Measurements from ENCODE around the gene PIK3CG.
"Not testable (repeated sequence)": the region's sequence is repeated elsewhere in the genome, so short reads cannot be mapped to it uniquely, and the experiment has no call there.

PIK3CG gene

DNA sequence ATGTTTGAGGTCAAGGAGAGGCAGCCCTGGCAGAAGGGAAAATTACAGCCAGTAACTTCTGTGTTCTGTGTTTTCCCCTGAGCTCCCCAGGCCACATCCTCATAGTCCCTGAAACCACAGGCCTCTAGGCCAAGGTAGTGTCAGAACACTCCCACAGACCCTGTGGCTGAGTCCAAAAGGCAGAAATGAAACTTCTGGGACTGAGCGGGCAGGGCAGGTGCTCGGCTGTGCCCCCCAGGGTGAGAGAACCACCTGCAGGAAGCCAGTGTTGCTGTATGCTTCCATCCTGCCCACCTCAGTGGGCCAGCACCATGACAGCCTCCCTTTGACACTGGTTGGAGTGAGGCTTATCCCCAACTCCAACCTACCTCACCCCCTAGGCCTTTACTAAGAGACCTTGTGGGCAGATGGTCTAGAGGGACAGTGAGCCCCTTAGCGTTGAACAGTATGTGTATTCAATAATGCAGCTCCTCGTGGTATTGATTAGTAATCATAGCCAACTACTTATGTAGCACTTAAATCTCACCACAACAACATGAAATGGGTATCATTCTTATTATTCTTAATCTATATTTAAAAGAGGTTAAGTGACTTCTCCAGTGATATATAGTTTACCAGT is 30.3 kb downstream of the PIK3CG start:
- peaks cover 3% of the 10 kb centered on the region for H3K27me3 Mint-ChIP-seq (ENCODE audit: low read depth)
- H3K4me1 Mint-ChIP-seq, result peaks cover 6% of the 10 kb centered on the region
- no peaks in the 10 kb centered on the region for H3K36me3 Mint-ChIP-seq (ENCODE audit: low read depth)
- TF ChIP-seq, protein P1, sequence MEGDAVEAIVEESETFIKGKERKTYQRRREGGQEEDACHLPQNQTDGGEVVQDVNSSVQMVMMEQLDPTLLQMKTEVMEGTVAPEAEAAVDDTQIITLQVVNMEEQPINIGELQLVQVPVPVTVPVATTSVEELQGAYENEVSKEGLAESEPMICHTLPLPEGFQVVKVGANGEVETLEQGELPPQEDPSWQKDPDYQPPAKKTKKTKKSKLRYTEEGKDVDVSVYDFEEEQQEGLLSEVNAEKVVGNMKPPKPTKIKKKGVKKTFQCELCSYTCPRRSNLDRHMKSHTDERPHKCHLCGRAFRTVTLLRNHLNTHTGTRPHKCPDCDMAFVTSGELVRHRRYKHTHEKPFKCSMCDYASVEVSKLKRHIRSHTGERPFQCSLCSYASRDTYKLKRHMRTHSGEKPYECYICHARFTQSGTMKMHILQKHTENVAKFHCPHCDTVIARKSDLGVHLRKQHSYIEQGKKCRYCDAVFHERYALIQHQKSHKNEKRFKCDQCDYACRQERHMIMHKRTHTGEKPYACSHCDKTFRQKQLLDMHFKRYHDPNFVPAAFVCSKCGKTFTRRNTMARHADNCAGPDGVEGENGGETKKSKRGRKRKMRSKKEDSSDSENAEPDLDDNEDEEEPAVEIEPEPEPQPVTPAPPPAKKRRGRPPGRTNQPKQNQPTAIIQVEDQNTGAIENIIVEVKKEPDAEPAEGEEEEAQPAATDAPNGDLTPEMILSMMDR (IDR thresholded peaks at IDR 0.05; ENCODE audit: unreplicated experiment in 3 of 3), result no peak
- H3K27ac Mint-ChIP-seq, result no peak overlapping the region
- H3K4me3 Mint-ChIP-seq, result no peak overlapping the region
- H3K9me3 Mint-ChIP-seq, result peaks cover 11% of the 10 kb centered on the region

GRCh38 chr7:106896231-106896630 is 31.1 kb downstream of the PIK3CG start:
- Mint-ChIP-seq H3K27ac (no peak overlapping the region), H3K36me3 (ENCODE audit: low read depth) (no peaks in the 10 kb centered on the region), H3K27me3 (ENCODE audit: low read depth) (peaks cover 3% of the 10 kb centered on the region), H3K9me3 (peaks cover 11% of the 10 kb centered on the region), H3K4me1 (peaks cover 6% of the 10 kb centered on the region), H3K4me3 (no peak overlapping the region)
- TF ChIP-seq, protein P1 (IDR thresholded peaks at IDR 0.05; ENCODE audit: unreplicated experiment in 3 of 3), result no peak

DNA sequence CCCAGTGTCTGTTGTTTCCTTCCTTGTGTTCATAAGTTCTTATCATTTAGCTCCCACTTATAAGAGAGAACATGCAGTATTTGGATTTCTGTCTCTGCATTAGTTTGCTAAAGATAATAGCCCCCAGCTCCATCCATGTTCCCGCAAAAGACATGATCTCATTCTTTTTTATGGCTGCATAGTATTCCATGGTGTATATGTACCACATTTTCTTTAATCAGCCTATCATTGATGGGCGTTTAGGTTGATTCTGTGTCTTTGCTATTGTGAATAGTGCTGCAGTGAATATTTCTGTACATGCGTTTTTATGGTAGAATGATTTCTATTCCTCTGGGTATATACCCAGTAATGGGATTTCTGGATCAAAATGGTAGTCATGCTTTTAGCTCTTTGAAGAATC is 32.5 kb downstream of the PIK3CG start:
- not testable (repeated sequence) for H3K27ac Mint-ChIP-seq; H3K36me3 Mint-ChIP-seq (ENCODE audit: low read depth); H3K27me3 Mint-ChIP-seq (ENCODE audit: low read depth); H3K4me3 Mint-ChIP-seq; H3K4me1 Mint-ChIP-seq
- H3K9me3 Mint-ChIP-seq, result peaks cover 11% of the 10 kb centered on the region

GRCh38 chr7:106898967-106899366 is 33.9 kb downstream of the PIK3CG start:
- H3K27ac Mint-ChIP-seq, result not testable (repeated sequence)

GRCh38 chr7:106901828-106902441 is 36.9 kb downstream of the PIK3CG start:
- Mint-ChIP-seq H3K4me3 (no peak overlapping the region), H3K27me3 (ENCODE audit: low read depth) (peaks cover 3% of the 10 kb centered on the region), H3K9me3 (peaks cover 11% of the 10 kb centered on the region), H3K27ac (no peak overlapping the region), H3K4me1 (no peaks in the 10 kb centered on the region), H3K36me3 (ENCODE audit: low read depth) (no peaks in the 10 kb centered on the region)
- TF ChIP-seq, protein P1 (IDR thresholded peaks at IDR 0.05; ENCODE audit: unreplicated experiment in 3 of 3), result no peak

More at GRCh38 chr7:106898967-106899366, 33.9 kb downstream of the PIK3CG start:
- H3K9me3 Mint-ChIP-seq, result peaks cover 11% of the 10 kb centered on the region
- not testable (repeated sequence) for H3K36me3 Mint-ChIP-seq (ENCODE audit: low read depth); H3K4me3 Mint-ChIP-seq; H3K4me1 Mint-ChIP-seq; H3K27me3 Mint-ChIP-seq (ENCODE audit: low read depth)

GRCh38 chr7:106905734-106906133 is 40.7 kb downstream of the PIK3CG start:
- H3K36me3 Mint-ChIP-seq (ENCODE audit: low read depth), result no peaks in the 10 kb centered on the region
- no peaks in the 10 kb centered on the region for H3K9me3 Mint-ChIP-seq
- no peak overlapping the region for H3K27ac Mint-ChIP-seq
- TF ChIP-seq, protein P1 (IDR thresholded peaks at IDR 0.05; ENCODE audit: unreplicated experiment in 3 of 3), result no peak
- H3K27me3 Mint-ChIP-seq (ENCODE audit: low read depth), result no peaks in the 10 kb centered on the region
- no peak overlapping the region for H3K4me3 Mint-ChIP-seq
- H3K4me1 Mint-ChIP-seq, result no peaks in the 10 kb centered on the region

DNA sequence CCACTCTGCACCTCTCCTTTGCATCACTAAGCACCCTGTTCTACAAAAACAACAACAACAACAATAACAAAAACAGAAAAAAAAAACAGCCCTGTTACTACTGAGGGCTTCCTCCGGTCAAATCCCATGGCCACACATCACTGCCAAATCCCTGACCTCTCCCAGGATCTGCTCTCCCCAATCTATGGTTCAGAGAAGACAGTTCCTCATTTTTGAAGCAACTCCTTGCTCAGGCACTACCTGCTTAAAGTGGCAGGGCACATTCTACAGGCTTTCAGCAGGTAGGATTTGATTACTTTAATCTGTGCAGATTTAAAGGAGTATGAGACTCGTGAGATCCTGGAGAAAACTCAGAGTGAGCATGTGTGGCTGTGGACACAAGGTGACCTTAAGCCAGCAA is 46.9 kb downstream of the PIK3CG start:
- Mint-ChIP-seq H3K36me3 (ENCODE audit: low read depth) (no peaks in the 10 kb centered on the region), H3K4me3 (no peak overlapping the region), H3K27ac (no peak overlapping the region), H3K27me3 (ENCODE audit: low read depth) (peaks cover 20% of the 10 kb centered on the region), H3K4me1 (no peaks in the 10 kb centered on the region), H3K9me3 (no peaks in the 10 kb centered on the region)
- TF ChIP-seq, protein P1 (IDR thresholded peaks at IDR 0.05; ENCODE audit: unreplicated experiment in 3 of 3), result no peak
